ENCODE measurements around the gene SRSF7. TPM values are rescaled to one million over a fixed set of nuclear protein-coding genes. Genes with fewer than 3 reads are reported as not detected.

Gene SRSF7
- total RNA-seq, 1 donor from 2014 or later, result 187 TPM

DNA sequence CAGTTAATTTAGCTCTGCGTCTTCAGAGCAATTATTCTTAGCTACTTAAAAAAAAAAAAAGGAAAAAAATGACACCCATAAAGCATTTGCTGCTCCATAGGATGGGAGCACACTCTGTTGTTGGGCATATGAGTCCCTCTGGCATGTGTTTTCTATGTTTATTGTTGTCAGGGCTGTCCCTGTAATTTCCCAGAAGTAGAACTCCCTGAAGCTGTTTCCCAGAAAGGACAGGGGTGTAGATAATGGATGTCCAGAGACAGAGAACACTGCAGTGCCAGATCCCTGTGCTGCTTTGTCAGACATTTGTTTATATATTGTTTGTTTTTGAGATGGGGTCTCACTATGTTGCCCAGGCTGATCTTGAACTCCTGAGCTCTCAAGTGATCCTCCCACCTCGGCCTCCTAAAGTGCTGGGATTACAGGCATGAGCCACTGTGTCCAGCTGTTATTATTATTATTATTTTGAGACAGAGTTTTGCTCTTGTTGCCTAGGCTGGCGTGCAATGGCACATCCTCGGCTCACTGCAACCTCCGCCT, 52.6 kb downstream of the SRSF7 start:
- Mint-ChIP-seq H3K4me3 (no peak overlapping the region), H3K27me3 (ENCODE audit: low read depth) (no peaks in the 10 kb centered on the region), H3K9me3 (peaks cover 7% of the 10 kb centered on the region), H3K4me1 (peaks cover 24% of the 10 kb centered on the region), H3K36me3 (peaks cover 8% of the 10 kb centered on the region), H3K27ac (peak overlapping the region; percentile 34)
- DNase-seq (ENCODE audit: low spot score in 2 of 2, unreplicated experiment in 2 of 2), result no peak
- TF ChIP-seq CTCF (IDR thresholded peaks at IDR 0.05; ENCODE audit: unreplicated experiment), result no peak

DNA sequence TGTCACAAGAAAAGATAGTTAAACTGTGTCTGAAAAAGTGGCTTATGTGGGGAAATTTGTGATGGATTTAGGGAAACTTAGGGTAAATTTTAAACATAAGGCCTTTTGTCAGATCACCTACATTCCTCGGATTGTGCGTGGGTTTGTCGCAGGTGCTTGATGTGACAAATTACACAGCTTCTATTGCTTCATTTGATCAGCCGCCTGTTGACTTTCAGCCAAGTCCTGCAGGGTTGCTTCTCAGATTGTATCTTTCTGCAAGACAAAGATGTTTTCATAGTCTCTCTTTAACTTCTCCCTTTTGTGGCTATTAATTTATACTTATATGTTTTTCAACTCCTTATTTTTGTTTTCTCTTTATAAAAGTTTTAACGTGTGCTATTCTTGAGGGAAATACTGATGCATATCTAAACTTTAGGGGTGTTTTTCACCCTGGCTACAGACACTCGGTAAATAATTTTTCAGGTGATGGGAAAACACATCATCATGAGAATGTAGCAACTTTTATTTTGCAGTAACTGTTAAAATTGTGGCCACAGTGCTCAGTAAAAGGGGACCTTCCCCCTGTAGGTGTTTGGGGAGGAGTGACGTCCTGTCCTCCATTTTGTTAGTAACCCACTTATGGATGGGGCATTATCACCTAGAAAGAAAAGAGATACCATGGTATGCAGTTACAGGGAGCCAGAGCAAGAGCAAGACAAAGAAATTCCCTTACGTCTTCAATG, 53.9 kb downstream of the SRSF7 start:
- DNase-seq (ENCODE audit: low spot score in 2 of 2, unreplicated experiment in 2 of 2), result peak; percentile 31 to 65
- Mint-ChIP-seq H3K4me3 (no peak overlapping the region), H3K9me3 (peaks cover 7% of the 10 kb centered on the region), H3K4me1 (peaks cover 32% of the 10 kb centered on the region), H3K27ac (peak overlapping the region; percentile 93), H3K27me3 (ENCODE audit: low read depth) (no peaks in the 10 kb centered on the region), H3K36me3 (peaks cover 8% of the 10 kb centered on the region)
- TF ChIP-seq CTCF (IDR thresholded peaks at IDR 0.05; ENCODE audit: unreplicated experiment), result no peak

Other genes starting within 250 kb of the SRSF7 start
- gene HNRNPLL, start 148.4 kb downstream of the SRSF7 start, total RNA-seq, result 73.9 to 84.8 TPM (median 80.7 TPM) in 3 replicates
- 17.0 to 18.2 TPM (median 17.6 TPM) in 3 replicates for gene GALM, start 85.2 kb downstream of the SRSF7 start, total RNA-seq
- 12.0 to 13.0 TPM (median 12.0 TPM) in 3 replicates for gene GEMIN6, start 26.8 kb upstream of the SRSF7 start, total RNA-seq
- 32.4 to 33.7 TPM (median 32.9 TPM) in 3 replicates for gene DHX57, start 124.6 kb upstream of the SRSF7 start, total RNA-seq
- gene MORN2, start 124.6 kb upstream of the SRSF7 start, total RNA-seq, result 8.0 to 9.2 TPM (median 8.6 TPM) in 3 replicates
- 0.68 to 1.1 TPM (median 0.83 TPM) in 3 replicates for gene ARHGEF33, start 138.5 kb upstream of the SRSF7 start, total RNA-seq

All from mesothelial cell of epicardium (in vitro differentiated cells).